ENCODE measurements around the gene C9.
"Not testable (repeated sequence)": the region's sequence is repeated elsewhere in the genome, so short reads cannot be mapped to it uniquely, and the experiment has no call there.

Gene C9

GRCh38 chr5:39328731-39329130 is 35.6 kb downstream of the C9 start:
- no peak overlapping the region for H3K4me3 ChIP-seq
- TF ChIP-seq Cebpa-rat (IDR thresholded peaks at IDR 0.05) = no peak
- no peaks in the 10 kb centered on the region for H3K36me3 ChIP-seq
- no peak overlapping the region for H3K9ac ChIP-seq
- H3K27me3 ChIP-seq = no peaks in the 10 kb centered on the region
- no peak overlapping the region for H3K4me2 ChIP-seq
- H3K27ac ChIP-seq = no peak overlapping the region
- H3K9me3 ChIP-seq (replicated peaks in 1 of 11) = peaks cover 0 to 10% (median 6%) of the 10 kb centered on the region in 11 experiments; a peak in 12 of 22 replicates
- no peaks in the 10 kb centered on the region for H4K20me1 ChIP-seq
- no peaks in the 10 kb centered on the region for H3K4me1 ChIP-seq

GRCh38 chr5:39323542-39323941 is 40.8 kb downstream of the C9 start:
- Histone ChIP-seq H3K4me1 (no peaks in the 10 kb centered on the region), H3K4me2 (no peak overlapping the region), H3K36me3 (no peaks in the 10 kb centered on the region), H3K9me3 (replicated peaks in 1 of 11) (peaks cover 0 to 8% (median 5%) of the 10 kb centered on the region in 11 experiments; a peak in 8 of 22 replicates), H3K4me3 (no peak overlapping the region), H3K27me3 (no peaks in the 10 kb centered on the region), H4K20me1 (no peaks in the 10 kb centered on the region), H3K9ac (no peak overlapping the region), H3K27ac (no peak overlapping the region)
- no peak for TF ChIP-seq Cebpa-rat (IDR thresholded peaks at IDR 0.05)

- Histone ChIP-seq H3K36me3 (no peaks in the 10 kb centered on the region), H3K9ac (no peak overlapping the region), H3K9me3 (replicated peaks in 1 of 11) (peaks cover 0 to 13% (median 5%) of the 10 kb centered on the region in 11 experiments; a peak in 11 of 22 replicates), H3K4me3 (no peak overlapping the region), H4K20me1 (no peaks in the 10 kb centered on the region), H3K4me2 (no peak overlapping the region), H3K4me1 (no peaks in the 10 kb centered on the region), H3K27ac (no peak overlapping the region), H3K27me3 (no peaks in the 10 kb centered on the region)
- TF ChIP-seq Cebpa-rat (IDR thresholded peaks at IDR 0.05) = no peak
Observed at GRCh38 chr5:39319395-39319794, 44.9 kb downstream of the C9 start.

GRCh38 chr5:39316464-39316863 is 47.8 kb downstream of the C9 start:
- not testable (repeated sequence) for H3K9ac ChIP-seq

GRCh38 chr5:39315995-39316394 is 48.3 kb downstream of the C9 start:
- Histone ChIP-seq H4K20me1 (no peaks in the 10 kb centered on the region), H3K4me1 (no peaks in the 10 kb centered on the region), H3K27ac (no peak overlapping the region), H3K36me3 (no peaks in the 10 kb centered on the region), H3K4me2 (no peak overlapping the region), H3K9ac (no peak overlapping the region), H3K27me3 (no peaks in the 10 kb centered on the region), H3K4me3 (no peak overlapping the region), H3K9me3 (replicated peaks in 1 of 11) (peaks cover 0 to 13% (median 5%) of the 10 kb centered on the region in 11 experiments; a peak in 11 of 22 replicates)
- no peak for TF ChIP-seq Cebpa-rat (IDR thresholded peaks at IDR 0.05)

More at GRCh38 chr5:39316464-39316863, 47.8 kb downstream of the C9 start:
- not testable (repeated sequence) for H3K4me3 ChIP-seq, H3K4me2 ChIP-seq, H3K27ac ChIP-seq, H3K4me1 ChIP-seq, H4K20me1 ChIP-seq, H3K36me3 ChIP-seq, H3K27me3 ChIP-seq
- H3K9me3 ChIP-seq (replicated peaks in 1 of 11) = peaks cover 0 to 13% (median 5%) of the 10 kb centered on the region in 11 experiments; a peak in 11 of 22 replicates

- H3K9me3 ChIP-seq (replicated peaks in 1 of 11) = peaks cover 0 to 9% (median 4%) of the 10 kb centered on the region in 11 experiments; a peak in 10 of 22 replicates
- H3K27me3 ChIP-seq = no peaks in the 10 kb centered on the region
- no peak overlapping the region for H3K9ac ChIP-seq
- no peak overlapping the region for H3K4me3 ChIP-seq
- no peaks in the 10 kb centered on the region for H3K36me3 ChIP-seq
- no peaks in the 10 kb centered on the region for H3K4me1 ChIP-seq
- no peak for TF ChIP-seq Cebpa-rat (IDR thresholded peaks at IDR 0.05)
- no peaks in the 10 kb centered on the region for H4K20me1 ChIP-seq
- H3K27ac ChIP-seq = no peak overlapping the region
- H3K4me2 ChIP-seq = no peak overlapping the region
Observed at GRCh38 chr5:39314591-39314990, 49.7 kb downstream of the C9 start.

- Histone ChIP-seq H4K20me1 (no peaks in the 10 kb centered on the region), H3K9me3 (replicated peaks in 1 of 11) (no peaks in the 10 kb centered on the region), H3K27me3 (no peaks in the 10 kb centered on the region), H3K9ac (no peak overlapping the region), H3K27ac (no peak overlapping the region), H3K36me3 (no peaks in the 10 kb centered on the region), H3K4me1 (no peaks in the 10 kb centered on the region), H3K4me2 (no peak overlapping the region), H3K4me3 (no peak overlapping the region)
- TF ChIP-seq Cebpa-rat (IDR thresholded peaks at IDR 0.05) = no peak
Observed at GRCh38 chr5:39309534-39309933, 54.8 kb downstream of the C9 start.

- no peak overlapping the region for H3K9ac ChIP-seq
- H3K9me3 ChIP-seq (replicated peaks in 1 of 11) = peaks cover 0 to 11% (median 8%) of the 10 kb centered on the region in 11 experiments; a peak in 12 of 22 replicates
- TF ChIP-seq Cebpa-rat (IDR thresholded peaks at IDR 0.05) = no peak
- H3K27me3 ChIP-seq = no peaks in the 10 kb centered on the region
- H3K4me2 ChIP-seq = no peak overlapping the region
- H3K4me3 ChIP-seq = no peak overlapping the region
- H3K36me3 ChIP-seq = no peaks in the 10 kb centered on the region
- no peaks in the 10 kb centered on the region for H3K4me1 ChIP-seq
- H4K20me1 ChIP-seq = no peaks in the 10 kb centered on the region
- no peak overlapping the region for H3K27ac ChIP-seq
Observed at GRCh38 chr5:39302472-39302871, 61.8 kb downstream of the C9 start.

GRCh38 chr5:39301406-39301805 is 62.9 kb downstream of the C9 start:
- Histone ChIP-seq H4K20me1 (no peaks in the 10 kb centered on the region), H3K4me3 (no peak overlapping the region), H3K9me3 (replicated peaks in 1 of 11) (peaks cover 0 to 11% (median 8%) of the 10 kb centered on the region in 11 experiments; a peak in 12 of 22 replicates), H3K4me2 (no peak overlapping the region), H3K27ac (no peak overlapping the region), H3K36me3 (no peaks in the 10 kb centered on the region), H3K27me3 (no peaks in the 10 kb centered on the region), H3K4me1 (no peaks in the 10 kb centered on the region), H3K9ac (no peak overlapping the region)
- no peak for TF ChIP-seq Cebpa-rat (IDR thresholded peaks at IDR 0.05)

- peaks cover 0 to 11% (median 8%) of the 10 kb centered on the region in 11 experiments; a peak in 12 of 22 replicates for H3K9me3 ChIP-seq (replicated peaks in 1 of 11)
- no peaks in the 10 kb centered on the region for H3K27me3 ChIP-seq
- no peak for TF ChIP-seq Cebpa-rat (IDR thresholded peaks at IDR 0.05)
- no peaks in the 10 kb centered on the region for H3K4me1 ChIP-seq
- no peak overlapping the region for H3K9ac ChIP-seq
- no peaks in the 10 kb centered on the region for H4K20me1 ChIP-seq
- no peak overlapping the region for H3K4me2 ChIP-seq
- no peaks in the 10 kb centered on the region for H3K36me3 ChIP-seq
- H3K4me3 ChIP-seq = no peak overlapping the region
- H3K27ac ChIP-seq = no peak overlapping the region
Observed at GRCh38 chr5:39299962-39300361, 64.3 kb downstream of the C9 start.
